Vagina (tissue), 2 donors: ENCODE data around the gene OSTF1. TPM values are rescaled to one million over a fixed set of nuclear protein-coding genes. Genes with fewer than 3 reads are reported as not detected.

Source experiments
- DNase-seq, 2 donors: peaks; one replicate each; pipeline ENCODE4 v3.0.0-alpha.2; 2017; ENCODE audit errors: extremely low spot score in 2 of 2
- H3K27ac ChIP-seq: fragments of 200-600 bp; sonication (generic); one replicate; pipeline ENCODE4 v1.5.1; 2019
- H3K27me3 ChIP-seq: fragments of 200-600 bp; sonication (generic); one replicate; pipeline ENCODE4 v1.5.1; 2019
- H3K36me3 ChIP-seq, 2 donors: fragments of 200-600 bp; sonication (generic); one replicate each; pipeline ENCODE4 v1.5.1; 2017 to 2019
- H3K4me1 ChIP-seq: fragments of 200-600 bp; sonication (generic); one replicate; pipeline ENCODE4 v1.5.1; 2019
- H3K4me3 ChIP-seq, 2 donors: fragments of 200-600 bp; sonication (generic); 1 replicate in 1 of 2; 2 replicates in 1 of 2; pipeline ENCODE4 v1.5.1; 2016 to 2019
- H3K9me3 ChIP-seq: fragments of 200-600 bp; sonication (generic); one replicate; pipeline ENCODE4 v1.5.1; 2019
- CTCF ChIP-seq, 3 experiments: fragments of 450-650 bp in 2 of 3; fragments of 200-600 bp in 1 of 3; sonication (generic) in 1 of 3; IDR thresholded peaks; one replicate each; pipeline ENCODE4 v1.5.1; 2017 to 2019; ENCODE audit warnings: antibody characterized with exemption in 3 of 3, mild to moderate bottlenecking in 2 of 3, moderate library complexity in 2 of 3
- POLR2A ChIP-seq, 2 donors: fragments of 450-650 bp; IDR thresholded peaks; one replicate each; pipeline ENCODE4 v1.6.1; 2017; ENCODE audit warnings: antibody characterized with exemption in 2 of 2, mild to moderate bottlenecking in 2 of 2, moderate library complexity in 2 of 2
- POLR2AphosphoS5 ChIP-seq, 2 donors: sonication (generic); formaldehyde crosslinking; IDR thresholded peaks; one replicate each; pipeline ENCODE4 v1.9.0; 2017; ENCODE audit warnings: antibody characterized with exemption in 2 of 2, mild to moderate bottlenecking in 2 of 2, low read depth in 1 of 2; ENCODE audit not compliant: insufficient read depth in 1 of 2
- intact Hi-C: fragments of 100-400 bp; cut with DNase I; formaldehyde crosslinking; loops from one replicate; pipeline ENCODE4 v1.15.1; 2023
- total RNA-seq: library from RNA; depleted of rRNA; stranded (reverse); fragments of >200 nt; gene quantifications from one replicate; pipeline ENCODE4 v1.2.3, GENCODE V29; 2016

The OSTF1 gene
- total RNA-seq, 1 donor from 2014 or later: 25.0 TPM

GRCh38 chr9:75102177-75102790 lies 14.0 kb downstream of the OSTF1 start:
- no peaks in the 10 kb centered on the region for H3K27me3 ChIP-seq
- peaks cover 28% of the 10 kb centered on the region for H3K4me1 ChIP-seq
- intact Hi-C loops: no loop called here
- H3K27ac ChIP-seq: no peak overlapping the region
- no peaks in the 10 kb centered on the region for H3K36me3 ChIP-seq
- no peak for DNase-seq
- H3K4me3 ChIP-seq: no peak overlapping the region
- no peaks in the 10 kb centered on the region for H3K9me3 ChIP-seq
- TF ChIP-seq POLR2A (IDR thresholded peaks at IDR 0.05) (no peak), POLR2AphosphoS5 (IDR thresholded peaks at IDR 0.05; ENCODE audit: insufficient read depth in 1 of 2, low read depth in 1 of 2) (no peak), CTCF (IDR thresholded peaks at IDR 0.05) (no peak)

GRCh38 chr9:75104607-75105006 lies 16.3 kb downstream of the OSTF1 start:
- no peak for DNase-seq
- Histone ChIP-seq H3K27me3 (no peaks in the 10 kb centered on the region), H3K4me3 (no peak overlapping the region), H3K4me1 (peaks cover 39% of the 10 kb centered on the region), H3K9me3 (no peaks in the 10 kb centered on the region), H3K27ac (no peak overlapping the region), H3K36me3 (no peaks in the 10 kb centered on the region)
- intact Hi-C loops: no loop called here
- no peak for TF ChIP-seq CTCF (IDR thresholded peaks at IDR 0.05)
- TF ChIP-seq POLR2A (IDR thresholded peaks at IDR 0.05): no peak
- TF ChIP-seq POLR2AphosphoS5 (IDR thresholded peaks at IDR 0.05; ENCODE audit: insufficient read depth in 1 of 2, low read depth in 1 of 2): no peak

GRCh38 chr9:75105019-75105540 lies 16.8 kb downstream of the OSTF1 start:
- DNase-seq: no peak
- peaks cover 39% of the 10 kb centered on the region for H3K4me1 ChIP-seq
- H3K36me3 ChIP-seq: no peaks in the 10 kb centered on the region
- TF ChIP-seq POLR2A (IDR thresholded peaks at IDR 0.05) (no peak), POLR2AphosphoS5 (IDR thresholded peaks at IDR 0.05; ENCODE audit: insufficient read depth in 1 of 2, low read depth in 1 of 2) (no peak), CTCF (IDR thresholded peaks at IDR 0.05) (no peak)
- no peak overlapping the region for H3K4me3 ChIP-seq
- H3K9me3 ChIP-seq: no peaks in the 10 kb centered on the region
- H3K27me3 ChIP-seq: no peaks in the 10 kb centered on the region
- intact Hi-C loops: no loop called here
- no peak overlapping the region for H3K27ac ChIP-seq

- H3K9me3 ChIP-seq: no peaks in the 10 kb centered on the region
- no peak overlapping the region for H3K4me3 ChIP-seq
- H3K4me1 ChIP-seq: peaks cover 33% of the 10 kb centered on the region
- no peak for DNase-seq
- TF ChIP-seq POLR2A (IDR thresholded peaks at IDR 0.05): no peak
- no peaks in the 10 kb centered on the region for H3K27me3 ChIP-seq
- intact Hi-C loops: no loop called here
- no peak overlapping the region for H3K27ac ChIP-seq
- no peaks in the 10 kb centered on the region for H3K36me3 ChIP-seq
Observed at GRCh38 chr9:75105841-75106240, 17.5 kb downstream of the OSTF1 start.

- Histone ChIP-seq H3K4me1 (peaks cover 33% of the 10 kb centered on the region), H3K9me3 (no peaks in the 10 kb centered on the region), H3K4me3 (no peak overlapping the region), H3K36me3 (no peaks in the 10 kb centered on the region), H3K27ac (no peak overlapping the region), H3K27me3 (no peaks in the 10 kb centered on the region)
- no peak for DNase-seq
- intact Hi-C loops: no loop called here
- no peak for TF ChIP-seq CTCF (IDR thresholded peaks at IDR 0.05)
- TF ChIP-seq POLR2A (IDR thresholded peaks at IDR 0.05): no peak
- no peak for TF ChIP-seq POLR2AphosphoS5 (IDR thresholded peaks at IDR 0.05; ENCODE audit: insufficient read depth in 1 of 2, low read depth in 1 of 2)
Observed at GRCh38 chr9:75106857-75107256, 18.5 kb downstream of the OSTF1 start.
